HCT116 (cell line): ENCODE data around the gene COPG2. TPM values are rescaled to one million over a fixed set of nuclear protein-coding genes. Genes with fewer than 3 reads are reported as not detected.

Experiments
- ATAC-seq: fragments of 200-7000 bp; cut with Tn5 transposase; 2 replicates; pipeline ENCODE4 v1.9.1; 2020; ENCODE audit warnings: mild to moderate bottlenecking, moderate library complexity
- BruUV-seq: library from RNA; stranded (reverse); fragments of 400-500 nt; replicated peaks from 2 replicates; lab custom pipeline; 2021; lab: Mats Ljungman, UMichigan
- CTCF ChIA-PET: fragments of 300-600 bp; sonication (Branson Sonifier 250); formaldehyde crosslinking; loops from one replicate; lab custom pipeline; 2021; ENCODE audit warnings: antibody characterized with exemption; lab: Charles Lee
- POLR2A ChIA-PET: fragments of 300-600, 350-600 bp; sonication (Branson Sonifier 250); formaldehyde crosslinking; loops from one replicate; lab custom pipeline; 2021; ENCODE audit warnings: antibody characterized with exemption; lab: Charles Lee
- RAD21 ChIA-PET, 2 experiments: fragments of 300-600 bp; sonication (Branson Sonifier 250); formaldehyde crosslinking; loops; one replicate each; lab custom pipeline; 2023; ENCODE audit warnings: low total read pairs in 2 of 2; ENCODE audit not compliant: uncharacterized antibody in 2 of 2, unreplicated experiment in 2 of 2, low non-redundant PET in 1 of 2; lab: Charles Lee
- DNase-seq: peaks from one replicate; pipeline ENCODE4 v3.0.0-alpha.2; 2010; ENCODE audit warnings: low read depth, low spot score
- H2AFZ ChIP-seq: fragments of 200-600 bp; shearing (Covaris generic), sonication (generic); 2 replicates; pipeline ENCODE4 v1.6.1; 2017; ENCODE audit warnings: low read depth, mixed run types, mixed read lengths, antibody characterized with exemption, low read length; ENCODE audit not compliant: poor library complexity, severe bottlenecking
- H3K27ac ChIP-seq: 2 replicates; pipeline ENCODE4 v1.5.1; 2012; ENCODE audit warnings: low read depth, low read length
- H3K27me3 ChIP-seq: fragments of 200-600 bp; sonication (generic); 2 replicates; pipeline ENCODE4 v1.6.1; 2016; ENCODE audit warnings: mixed run types, low read length, mixed read lengths; ENCODE audit not compliant: insufficient read depth
- H3K36me3 ChIP-seq, 2 experiments: fragments of 200-500 bp in 1 of 2; fragments of 200-600 bp in 1 of 2; sonication (Bioruptor generic) in 1 of 2; sonication (generic) in 1 of 2; 2 replicates each; pipeline versions ENCODE4 v1.5.1 to v1.6.1; 2014 to 2016; ENCODE audit warnings: low read length in 2 of 2, inconsistent platforms in 1 of 2, mixed read lengths in 1 of 2, mixed run types in 1 of 2; ENCODE audit not compliant: insufficient read depth in 2 of 2, control insufficient read depth in 1 of 2
- H3K4me1 ChIP-seq, 2 experiments: fragments of 200-600 bp in 1 of 2; sonication (generic) in 1 of 2; 2 replicates each; pipeline versions ENCODE4 v1.5.1 to v1.6.1; 2012 to 2017; ENCODE audit warnings: low read length in 2 of 2, inconsistent platforms in 1 of 2, mild to moderate bottlenecking in 1 of 2, mixed read lengths in 1 of 2, mixed run types in 1 of 2, moderate library complexity in 1 of 2; ENCODE audit not compliant: insufficient read depth in 2 of 2, control insufficient read depth in 1 of 2
- H3K4me2 ChIP-seq: fragments of 200-600 bp; sonication (generic); 2 replicates; pipeline ENCODE4 v1.6.1; 2017; ENCODE audit warnings: mixed run types, low read length, mixed read lengths
- H3K4me3 ChIP-seq, 2 experiments: fragments of 200-600 bp in 1 of 2; sonication (generic) in 1 of 2; replicated peaks in 1 of 2; 2 replicates each; pipeline ENCODE4 v1.5.1; 2011 to 2016; ENCODE audit warnings: low read length in 2 of 2, control low read depth in 1 of 2, low read depth in 1 of 2, mild to moderate bottlenecking in 1 of 2, mixed read lengths in 1 of 2, mixed run types in 1 of 2
- H3K79me2 ChIP-seq: fragments of 200-600 bp; sonication (generic); 2 replicates; pipeline ENCODE4 v1.6.1; 2017; ENCODE audit warnings: mild to moderate bottlenecking, mixed run types, low read length, moderate library complexity, mixed read lengths; ENCODE audit not compliant: insufficient read depth
- H3K9ac ChIP-seq: fragments of 200-600 bp; sonication (generic); 2 replicates; pipeline ENCODE4 v1.6.1; 2016; ENCODE audit warnings: low read length, mixed read lengths
- H3K9me2 ChIP-seq: fragments of 200-600 bp; sonication (generic), shearing (Covaris generic); 2 replicates; pipeline ENCODE4 v1.6.1; 2017; ENCODE audit warnings: mixed run types, mild to moderate bottlenecking, moderate library complexity; ENCODE audit not compliant: insufficient read depth
- H3K9me3 ChIP-seq, 2 experiments: fragments of 200-500 bp in 1 of 2; fragments of 200-600 bp in 1 of 2; sonication (Bioruptor generic) in 1 of 2; sonication (generic) in 1 of 2; 2 replicates each; pipeline ENCODE4 v1.6.1; 2014 to 2017; ENCODE audit warnings: low read length in 2 of 2, mixed read lengths in 2 of 2, inconsistent platforms in 1 of 2, low read depth in 1 of 2, mild to moderate bottlenecking in 1 of 2, mixed run types in 1 of 2, moderate library complexity in 1 of 2; ENCODE audit not compliant: control insufficient read depth in 1 of 2, insufficient read depth in 1 of 2
- H4K20me1 ChIP-seq: fragments of 200-600 bp; sonication (generic), shearing (Covaris generic); 2 replicates; pipeline ENCODE4 v1.6.1; 2017; ENCODE audit warnings: mixed run types, mild to moderate bottlenecking, moderate library complexity; ENCODE audit not compliant: insufficient read depth
- ATF3 ChIP-seq: IDR thresholded peaks from 2 replicates; pipeline ENCODE4 v1.6.1; 2012
- FOSL1 ChIP-seq: IDR thresholded peaks from 2 replicates; pipeline ENCODE4 v1.6.1; 2012; ENCODE audit warnings: low read depth
- POLR2AphosphoS5 ChIP-seq: IDR thresholded peaks from 2 replicates; pipeline ENCODE4 v1.6.1; 2011; ENCODE audit warnings: mild to moderate bottlenecking, low read depth, low read length, moderate library complexity
- REST ChIP-seq: IDR thresholded peaks from 2 replicates; pipeline ENCODE4 v1.6.1; 2012; ENCODE audit warnings: low read depth
- SIN3A ChIP-seq: IDR thresholded peaks from 2 replicates; pipeline ENCODE4 v1.6.1; 2012; ENCODE audit warnings: low read depth
- TCF7L2 ChIP-seq: IDR thresholded peaks from 2 replicates; pipeline ENCODE4 v1.7.0; 2011; ENCODE audit warnings: borderline replicate concordance, inconsistent platforms; ENCODE audit not compliant: insufficient read depth, insufficient read length; ENCODE audit errors: extremely low read depth
- YY1 ChIP-seq: IDR thresholded peaks from 2 replicates; pipeline ENCODE4 v1.6.1; 2011; ENCODE audit warnings: low read length, low read depth, moderate library complexity, mild to moderate bottlenecking; ENCODE audit not compliant: insufficient replicate concordance; ENCODE audit errors: extremely low read depth
- ZBTB33 ChIP-seq: IDR thresholded peaks from 2 replicates; pipeline ENCODE4 v1.6.1; 2011; ENCODE audit warnings: mild to moderate bottlenecking, low read length, moderate library complexity; ENCODE audit not compliant: insufficient replicate concordance; ENCODE audit errors: extremely low read depth
- ZFX ChIP-seq: fragments of 450-650 bp; IDR thresholded peaks from 2 replicates; pipeline ENCODE4 v1.6.1; 2017
- intact Hi-C: fragments of 100-400 bp; cut with micrococcal nuclease; formaldehyde crosslinking; loops from 2 replicates; pipeline ENCODE4 v1.10.0; 2022
- total RNA-seq: library from RNA; stranded (reverse); gene quantifications from one replicate; pipeline ENCODE4 v1.2.1, GENCODE V29; 2021; ENCODE audit not compliant: unreplicated experiment

Gene COPG2
- total RNA-seq, 1 experiment from 2014 or later: 31.0 TPM

- ATAC-seq (no peak), DNase-seq (no peak)
- Histone ChIP-seq H2AFZ (no peak overlapping the region), H3K36me3 (no peaks in the 10 kb centered on the region), H3K9me2 (no peaks in the 10 kb centered on the region), H3K9me3 (no peaks in the 10 kb centered on the region), H3K27ac (no peak overlapping the region), H4K20me1 (no peaks in the 10 kb centered on the region), H3K4me2 (no peak overlapping the region), H3K9ac (no peak overlapping the region), H3K79me2 (peaks cover 14% of the 10 kb centered on the region; the same call in 1 of the 2 replicates), H3K4me3 (no peak overlapping the region), H3K4me1 (peaks cover 0 to 20% of the 10 kb centered on the region in 2 experiments; a peak in 1 of 4 replicates), H3K27me3 (no peaks in the 10 kb centered on the region)
- CTCF ChIA-PET: interaction anchor here (1.6 kb wide), 1 partner anchor 24 kb away, joined by 3 read pairs; no protein-coding TSS in a partner anchor
- intact Hi-C loops: loop anchor here (10.0 kb wide), 1 partner anchor 208 kb away; no protein-coding TSS in a partner anchor
- POLR2A ChIA-PET: no interaction called here
- RAD21 ChIA-PET: no interaction called here
- no TSS peak for BruUV-seq
- no peak for TF ChIP-seq POLR2AphosphoS5
- TF ChIP-seq TCF7L2: no peak
- no peak for TF ChIP-seq ATF3
- no peak for TF ChIP-seq ZBTB33
- no peak for TF ChIP-seq YY1
- no peak for TF ChIP-seq SIN3A
- TF ChIP-seq FOSL1: no peak
- TF ChIP-seq REST: no peak
- no peak for TF ChIP-seq ZFX
Observed at GRCh38 chr7:130483031-130483430, 185.5 kb downstream of the COPG2 start.
